Diencephalon (tissue), 1 donor: ENCODE results near the gene PREB. TPM values are rescaled to one million over a fixed set of nuclear protein-coding genes. Genes with fewer than 3 reads are reported as not detected.

ENCODE experiments used
- total RNA-seq: library from RNA; depleted of rRNA; stranded (reverse); fragments of >200 nt; gene quantifications from one replicate; pipeline ENCODE4 v1.2.3, GENCODE V29; 2014

The PREB gene
- total RNA-seq, result 24.7 TPM

GRCh38 chr2:27133905-27134780 lies at the start of gene PREB:
PREB (minus strand) TSS chr2:27134636; CDS start chr2:27134421, 215 bp downstream.

DNA sequence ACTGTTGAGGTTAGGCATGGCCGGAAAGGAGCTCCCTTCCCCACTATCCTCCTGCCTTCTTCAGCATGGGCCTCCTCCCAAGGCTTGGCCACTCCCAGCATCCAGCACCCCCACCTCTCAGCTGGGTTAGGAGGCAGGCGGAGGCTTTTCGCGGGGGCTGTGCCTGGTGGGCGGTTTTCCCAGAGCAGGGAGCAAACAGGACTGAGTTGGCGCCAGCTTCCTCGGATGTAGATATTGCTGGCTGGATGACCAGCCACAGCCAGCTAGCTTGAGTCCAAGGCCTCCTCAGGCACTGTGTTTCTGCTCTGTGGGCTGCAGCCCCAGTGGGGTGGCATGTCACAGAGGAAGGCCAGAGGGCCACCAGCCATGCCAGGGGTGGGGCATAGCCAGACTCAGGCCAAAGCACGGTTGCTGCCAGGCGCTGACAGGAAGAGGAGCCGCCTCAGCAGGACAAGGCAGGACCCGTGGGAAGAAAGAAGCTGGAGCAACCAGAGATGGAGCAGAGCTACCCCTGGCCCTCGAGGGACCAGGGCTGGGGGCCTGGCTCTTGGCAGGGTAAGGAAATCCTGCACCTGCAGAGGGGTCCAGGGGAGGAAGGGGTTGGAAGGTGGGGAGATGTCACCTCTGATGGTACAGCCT lies 14.5 kb upstream of the PREB start, which contains the start of gene TCF23:
TCF23 (plus strand) TSS at position 204 of the 639 bp plus-strand sequence; CDS start at position 334, 130 bp downstream.

GRCh38 chr2:27139310-27139709 lies 4.9 kb upstream of the PREB start, which contains the start of gene PRR30:
PRR30 (minus strand) TSS chr2:27139410; CDS start chr2:27138329, 1,081 bp downstream.

DNA sequence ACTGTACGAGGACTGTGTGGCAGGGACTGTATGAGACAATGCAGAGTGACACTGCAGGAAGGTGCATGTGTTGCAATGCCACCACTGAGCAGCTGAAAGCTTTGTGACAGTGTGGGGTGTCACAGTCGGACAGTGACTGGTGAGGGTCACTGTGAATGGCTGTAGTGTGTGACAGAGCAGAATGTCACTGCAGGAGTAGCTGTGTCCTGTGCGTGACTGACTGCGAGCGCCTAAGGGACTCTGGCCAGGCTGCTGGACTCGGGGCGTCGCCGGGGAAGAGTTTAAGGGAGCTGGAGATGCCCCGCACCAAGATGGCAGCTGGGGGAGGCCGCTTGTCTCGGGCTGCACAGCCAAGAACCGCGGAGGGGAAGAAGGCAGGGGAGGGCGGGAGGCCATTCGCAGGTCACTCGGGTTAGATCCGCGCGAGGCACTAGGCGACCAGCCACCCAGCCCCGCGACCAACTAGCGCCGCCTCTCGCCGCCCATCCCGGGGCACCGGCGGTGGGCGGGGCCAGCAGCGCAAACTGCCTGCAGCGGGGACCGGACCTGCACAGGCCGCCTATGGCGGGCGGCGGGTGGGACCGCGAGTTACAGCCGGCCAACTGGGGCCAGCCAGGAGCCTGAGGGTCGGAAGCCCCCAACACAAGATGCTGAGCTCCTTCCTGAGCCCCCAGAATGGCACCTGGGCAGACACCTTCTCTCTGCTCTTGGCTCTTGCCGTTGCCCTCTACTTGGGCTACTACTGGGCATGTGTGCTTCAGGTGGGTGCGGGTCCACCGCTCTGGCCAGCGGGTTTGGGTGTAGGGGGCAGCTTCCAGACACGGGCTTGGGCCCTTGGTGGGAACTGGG lies 10.9 kb downstream of the PREB start, which contains the start of gene ABHD1:
ABHD1 (plus strand) TSS at position 514 of the 849 bp plus-strand sequence; CDS start at position 648, 134 bp downstream.

GRCh38 chr2:27118525-27119329 lies 15.7 kb downstream of the PREB start, which contains the start of gene CGREF1:
CGREF1 (minus strand) TSS chr2:27119128; CDS start chr2:27104366, 14,762 bp downstream.

GRCh38 chr2:27086724-27087593 lies 47.5 kb downstream of the PREB start, which contains the start of gene KHK:
KHK (plus strand) TSS chr2:27086772; CDS start chr2:27087260, 488 bp downstream.

Other genes with a start within 250 kb of the PREB start
- 39.9 TPM for gene MAPRE3, start 164.0 kb downstream of the PREB start, total RNA-seq
- gene TMEM214, start 101.7 kb downstream of the PREB start, total RNA-seq, result 14.5 TPM
- gene AGBL5, start 83.0 kb downstream of the PREB start, total RNA-seq, result 28.6 TPM
- 158 TPM for gene OST4, start 63.0 kb downstream of the PREB start, total RNA-seq
- 6.2 TPM for gene EMILIN1, start 56.0 kb downstream of the PREB start, total RNA-seq
- 8.8 TPM for gene KHK, start 47.9 kb downstream of the PREB start, total RNA-seq
- 28.8 TPM for gene CGREF1, start 15.5 kb downstream of the PREB start, total RNA-seq
- 0.46 TPM for gene ABHD1, start 10.8 kb downstream of the PREB start, total RNA-seq
- not detected for gene PRR30, start 4.8 kb upstream of the PREB start, total RNA-seq
- not detected for gene TCF23, start 14.4 kb upstream of the PREB start, total RNA-seq
- 57.7 TPM for gene ATRAID, start 77.4 kb upstream of the PREB start, total RNA-seq
- gene SLC5A6, start 77.6 kb upstream of the PREB start, total RNA-seq, result 27.7 TPM
- gene CAD, start 82.7 kb upstream of the PREB start, total RNA-seq, result 27.2 TPM
- gene SLC30A3, start 128.4 kb upstream of the PREB start, total RNA-seq, result 2.1 TPM
- gene DNAJC5G, start 140.8 kb upstream of the PREB start, total RNA-seq, result 0.23 TPM
- gene TRIM54, start 147.8 kb upstream of the PREB start, total RNA-seq, result not detected
- 0.92 TPM for gene UCN, start 173.8 kb upstream of the PREB start, total RNA-seq
- 45.7 TPM for gene MPV17, start 188.5 kb upstream of the PREB start, total RNA-seq
- gene GTF3C2, start 222.1 kb upstream of the PREB start, total RNA-seq, result 32.3 TPM
- 23.8 TPM for gene EIF2B4, start 235.7 kb upstream of the PREB start, total RNA-seq
- 66.0 TPM for gene SNX17, start 236.0 kb upstream of the PREB start, total RNA-seq
- 14.1 TPM for gene ZNF513, start 246.1 kb upstream of the PREB start, total RNA-seq